ENCODE results near the gene USP7.
"Not testable (repeated sequence)": the region's sequence is repeated elsewhere in the genome, so short reads cannot be mapped to it uniquely, and the experiment has no call there.

Gene USP7

GRCh38 chr16:8989099-8989878, 25.6 kb upstream of the USP7 start:
- no peaks in the 10 kb centered on the region for H3K4me1 ChIP-seq
- DNase-seq: no peak
- intact Hi-C loops (cut with DNase I; ENCODE audit: low total_unique reads): no loop called here
- no peaks in the 10 kb centered on the region for H3K9me3 ChIP-seq
- peaks cover 0 to 10% of the 10 kb centered on the region in 2 donors for H3K27me3 ChIP-seq
- no peaks in the 10 kb centered on the region for H3K36me3 ChIP-seq
- TF ChIP-seq, protein P1, sequence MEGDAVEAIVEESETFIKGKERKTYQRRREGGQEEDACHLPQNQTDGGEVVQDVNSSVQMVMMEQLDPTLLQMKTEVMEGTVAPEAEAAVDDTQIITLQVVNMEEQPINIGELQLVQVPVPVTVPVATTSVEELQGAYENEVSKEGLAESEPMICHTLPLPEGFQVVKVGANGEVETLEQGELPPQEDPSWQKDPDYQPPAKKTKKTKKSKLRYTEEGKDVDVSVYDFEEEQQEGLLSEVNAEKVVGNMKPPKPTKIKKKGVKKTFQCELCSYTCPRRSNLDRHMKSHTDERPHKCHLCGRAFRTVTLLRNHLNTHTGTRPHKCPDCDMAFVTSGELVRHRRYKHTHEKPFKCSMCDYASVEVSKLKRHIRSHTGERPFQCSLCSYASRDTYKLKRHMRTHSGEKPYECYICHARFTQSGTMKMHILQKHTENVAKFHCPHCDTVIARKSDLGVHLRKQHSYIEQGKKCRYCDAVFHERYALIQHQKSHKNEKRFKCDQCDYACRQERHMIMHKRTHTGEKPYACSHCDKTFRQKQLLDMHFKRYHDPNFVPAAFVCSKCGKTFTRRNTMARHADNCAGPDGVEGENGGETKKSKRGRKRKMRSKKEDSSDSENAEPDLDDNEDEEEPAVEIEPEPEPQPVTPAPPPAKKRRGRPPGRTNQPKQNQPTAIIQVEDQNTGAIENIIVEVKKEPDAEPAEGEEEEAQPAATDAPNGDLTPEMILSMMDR (IDR thresholded peaks at IDR 0.05): no peak
- no peak overlapping the region for H3K4me3 ChIP-seq
- H3K27ac ChIP-seq: no peak overlapping the region

DNA sequence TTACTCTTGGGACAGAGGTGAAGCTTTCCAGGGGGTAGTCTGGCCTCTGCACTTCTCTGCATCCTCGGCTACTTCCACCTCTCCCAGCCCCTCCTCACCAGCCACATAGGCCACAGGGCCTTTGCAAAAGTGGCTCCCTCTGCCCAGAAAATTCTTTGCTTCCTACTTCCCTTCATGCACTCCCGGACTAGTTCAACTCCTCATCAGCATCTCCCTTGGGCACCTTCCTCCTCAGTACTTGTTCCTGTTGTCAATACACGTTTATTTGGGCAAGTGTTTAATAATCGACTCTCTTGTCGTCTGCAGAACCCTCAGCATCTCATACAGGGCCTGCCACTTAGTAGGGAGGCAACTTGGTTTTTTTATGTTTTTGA, 23.1 kb upstream of the USP7 start:
- TF ChIP-seq, protein P1 (IDR thresholded peaks at IDR 0.05): no peak
- Histone ChIP-seq H3K27me3 (peaks cover 0 to 10% of the 10 kb centered on the region in 2 donors), H3K36me3 (no peaks in the 10 kb centered on the region), H3K4me1 (no peaks in the 10 kb centered on the region), H3K9me3 (no peaks in the 10 kb centered on the region), H3K4me3 (no peak overlapping the region), H3K27ac (no peak overlapping the region)
- no peak for DNase-seq
- intact Hi-C loops (cut with DNase I; ENCODE audit: low total_unique reads): no loop called here

DNA sequence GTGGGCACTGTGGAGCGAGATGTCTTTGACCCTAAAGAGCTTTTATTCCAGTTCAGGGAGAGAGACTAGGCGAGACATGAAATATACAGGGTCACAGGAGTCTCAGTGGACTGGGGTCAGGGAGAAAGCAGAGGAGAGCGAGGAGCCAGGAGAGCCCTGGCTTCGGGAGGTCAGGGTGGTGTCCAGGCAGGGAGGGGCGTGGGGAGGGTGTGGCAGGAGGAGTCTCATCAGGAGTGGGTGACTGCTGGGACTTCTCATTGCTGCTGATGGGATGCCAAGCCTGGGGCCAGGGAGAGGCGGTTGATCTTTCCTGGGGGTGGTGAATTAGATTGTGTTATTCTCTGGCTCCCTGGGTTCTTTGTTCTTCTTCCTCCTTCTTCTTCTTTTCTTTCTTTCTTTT, 22.4 kb upstream of the USP7 start:
- TF ChIP-seq, protein P1 (IDR thresholded peaks at IDR 0.05): no peak
- no peaks in the 10 kb centered on the region for H3K9me3 ChIP-seq
- H3K27me3 ChIP-seq: peaks cover 0 to 10% of the 10 kb centered on the region in 2 donors
- no peak overlapping the region for H3K27ac ChIP-seq
- no peak overlapping the region for H3K4me3 ChIP-seq
- no peaks in the 10 kb centered on the region for H3K4me1 ChIP-seq
- intact Hi-C loops (cut with DNase I; ENCODE audit: low total_unique reads): no loop called here
- DNase-seq: no peak
- no peaks in the 10 kb centered on the region for H3K36me3 ChIP-seq

- Histone ChIP-seq H3K27ac (no peak overlapping the region), H3K27me3 (peaks cover 0 to 12% of the 10 kb centered on the region in 2 donors), H3K36me3 (no peaks in the 10 kb centered on the region), H3K4me3 (no peak overlapping the region), H3K9me3 (no peaks in the 10 kb centered on the region), H3K4me1 (no peaks in the 10 kb centered on the region)
- intact Hi-C loops (cut with DNase I; ENCODE audit: low total_unique reads): no loop called here
- TF ChIP-seq, protein P1 (IDR thresholded peaks at IDR 0.05): no peak
- DNase-seq: no peak
Observed at GRCh38 chr16:8982816-8983215, 19.1 kb upstream of the USP7 start.

DNA sequence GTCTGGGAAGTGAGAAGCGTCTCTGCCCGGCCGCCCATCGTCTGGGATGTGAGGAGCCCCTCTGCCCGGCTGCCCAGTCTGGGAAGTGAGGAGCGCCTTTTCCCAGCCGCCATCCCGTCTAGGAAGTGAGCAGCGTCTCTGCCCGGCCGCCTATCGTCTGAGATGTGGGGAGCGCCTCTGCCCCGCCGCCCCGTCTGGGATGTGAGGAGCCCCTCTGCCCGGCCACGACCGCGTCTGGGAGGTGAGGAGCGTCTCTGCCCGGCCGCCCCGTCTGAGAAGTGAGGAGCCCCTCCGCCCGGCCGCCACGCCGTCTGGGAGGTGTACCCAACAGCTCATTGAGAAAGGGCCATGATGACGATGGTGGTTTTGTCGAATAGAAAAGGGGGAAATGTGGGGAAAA, 18.2 kb upstream of the USP7 start:
- H3K36me3 ChIP-seq; DNase-seq; H3K9me3 ChIP-seq; H3K4me1 ChIP-seq; intact Hi-C loops (cut with DNase I; ENCODE audit: low total_unique reads); H3K27ac ChIP-seq; H3K4me3 ChIP-seq: not testable (repeated sequence)
- H3K27me3 ChIP-seq: peaks cover 0 to 12% of the 10 kb centered on the region in 2 donors

- H3K9me3 ChIP-seq; H3K27ac ChIP-seq; H3K27me3 ChIP-seq; H3K4me3 ChIP-seq; H3K36me3 ChIP-seq; H3K4me1 ChIP-seq; DNase-seq; intact Hi-C loops (cut with DNase I; ENCODE audit: low total_unique reads): not testable (repeated sequence)
Observed at GRCh38 chr16:8976189-8976588, 12.5 kb upstream of the USP7 start.

DNA sequence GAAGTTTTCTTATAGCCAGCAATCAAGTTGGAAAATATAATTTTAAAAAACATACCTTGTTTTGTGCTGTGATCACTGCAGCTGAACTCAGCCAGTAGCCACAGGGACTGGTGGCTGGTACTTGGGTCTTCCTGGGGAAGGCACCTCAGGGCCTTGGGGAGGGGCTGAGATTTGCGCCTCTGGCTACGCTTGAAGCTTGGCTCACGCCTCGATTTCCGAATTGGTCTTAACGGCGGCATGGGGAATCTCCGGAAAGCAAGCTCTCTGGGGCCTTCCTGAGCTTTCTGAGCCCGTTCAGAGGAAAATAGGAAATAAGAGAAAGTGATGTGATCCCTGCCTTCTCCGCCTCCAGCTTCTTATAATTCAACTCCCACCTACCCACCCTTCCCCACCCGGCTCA, 11.3 kb upstream of the USP7 start:
- H3K4me3 ChIP-seq: no peak overlapping the region
- peaks cover 0 to 7% (median 0%) of the 10 kb centered on the region in 3 donors for H3K9me3 ChIP-seq
- no peak for DNase-seq
- no peaks in the 10 kb centered on the region for H3K27me3 ChIP-seq
- no peak overlapping the region for H3K27ac ChIP-seq
- no peaks in the 10 kb centered on the region for H3K4me1 ChIP-seq
- TF ChIP-seq, protein P1 (IDR thresholded peaks at IDR 0.05): no peak
- intact Hi-C loops (cut with DNase I; ENCODE audit: low total_unique reads): no loop called here
- no peaks in the 10 kb centered on the region for H3K36me3 ChIP-seq

All from tibial artery (tissue), 4 donors.